Endothelial cell of umbilical vein (primary cell): Measurements from ENCODE around the gene KCNH8. TPM values are rescaled to one million over a fixed set of nuclear protein-coding genes. Genes with fewer than 3 reads are reported as not detected.

Experiments used
- BruUV-seq: library from RNA; stranded (reverse); fragments of 400-500 nt; replicated peaks from 2 replicates; lab custom pipeline; 2021; lab: Mats Ljungman, UMichigan
- CTCF ChIA-PET: fragments of 300-600, 350-600 bp; sonication (Branson Sonifier 250); formaldehyde crosslinking; loops from one replicate; lab custom pipeline; 2021; ENCODE audit warnings: antibody characterized with exemption, inconsistent platforms; lab: Charles Lee
- POLR2A ChIA-PET: fragments of 300-600, 350-600 bp; sonication (Branson Sonifier 250); formaldehyde crosslinking; loops from one replicate; lab custom pipeline; 2021; ENCODE audit warnings: antibody characterized with exemption, inconsistent platforms; lab: Charles Lee
- DNase-seq: peaks from one replicate; pipeline ENCODE4 v3.0.0-alpha.2; 2011; ENCODE audit warnings: low read depth, low spot score
- FAIRE-seq: peaks from 2 replicates; lab custom pipeline; 2011; peaks lifted over from hg19 to GRCh38; lab: Jason Lieb, UNC
- H2AFZ ChIP-seq: 2 replicates; pipeline ENCODE4 v1.6.0; 2012; ENCODE audit warnings: low read depth, low read length, control low read depth, inconsistent platforms
- H3K27ac ChIP-seq: 2 replicates; pipeline ENCODE4 v1.5.1; 2011; ENCODE audit warnings: low read depth, mild to moderate bottlenecking, control low read depth, low read length, moderate library complexity; ENCODE audit not compliant: insufficient read depth
- H3K27me3 ChIP-seq, 2 experiments: 2 replicates each; pipeline versions ENCODE4 v1.6.0 to v1.6.1; 2011; ENCODE audit warnings: low read length in 2 of 2, mixed read lengths in 1 of 2; ENCODE audit not compliant: control insufficient read depth in 2 of 2, insufficient read depth in 2 of 2
- H3K36me3 ChIP-seq, 2 experiments: 2 replicates in 1 of 2; 3 replicates in 1 of 2; pipeline ENCODE4 v1.5.1; 2011; ENCODE audit warnings: low read length in 2 of 2, mild to moderate bottlenecking in 1 of 2, moderate library complexity in 1 of 2; ENCODE audit not compliant: control insufficient read depth in 2 of 2, insufficient read depth in 2 of 2; ENCODE audit errors: extremely low read depth in 1 of 2
- H3K4me1 ChIP-seq: 3 replicates; pipeline ENCODE4 v1.5.1; 2011; ENCODE audit warnings: mild to moderate bottlenecking, low read length; ENCODE audit not compliant: control insufficient read depth, insufficient read depth; ENCODE audit errors: extremely low read depth
- H3K4me2 ChIP-seq: 2 replicates; pipeline ENCODE4 v1.6.1; 2011; ENCODE audit warnings: low read length, control low read depth, mixed read lengths; ENCODE audit not compliant: insufficient read depth
- H3K4me3 ChIP-seq, 3 experiments: fragments of 200-600 bp in 1 of 3; sonication (generic), shearing (Covaris generic) in 1 of 3; replicated peaks in 1 of 3; 2 replicates each; pipeline ENCODE4 v1.5.1; 2011 to 2016; ENCODE audit warnings: control low read depth in 3 of 3, low read length in 3 of 3, mild to moderate bottlenecking in 2 of 3, inconsistent platforms in 1 of 3, low read depth in 1 of 3, moderate library complexity in 1 of 3; ENCODE audit not compliant: insufficient read depth in 1 of 3
- H3K79me2 ChIP-seq: 2 replicates; pipeline ENCODE4 v1.6.0; 2012; ENCODE audit warnings: low read length, inconsistent platforms; ENCODE audit not compliant: control insufficient read depth, insufficient read depth
- H3K9ac ChIP-seq: replicated peaks from 2 replicates; pipeline ENCODE3; 2011; ENCODE audit warnings: low read length, control low read depth; ENCODE audit not compliant: insufficient read depth; ENCODE audit errors: extremely low read depth
- H3K9me1 ChIP-seq: replicated peaks from 3 replicates; pipeline ENCODE4 v1.6.0; 2011; ENCODE audit warnings: mild to moderate bottlenecking, low read length; ENCODE audit not compliant: control insufficient read depth, insufficient read depth; ENCODE audit errors: extremely low read depth
- H3K9me3 ChIP-seq: replicated peaks from 2 replicates; pipeline ENCODE4 v1.5.1; 2012; ENCODE audit warnings: low read length, inconsistent platforms; ENCODE audit not compliant: control insufficient read depth, insufficient read depth
- H4K20me1 ChIP-seq: replicated peaks from 2 replicates; pipeline ENCODE3; 2011; ENCODE audit warnings: mild to moderate bottlenecking, low read length; ENCODE audit not compliant: control insufficient read depth, insufficient read depth; ENCODE audit errors: extremely low read depth
- EZH2 ChIP-seq: IDR thresholded peaks from 2 replicates; pipeline ENCODE4 v1.6.1; 2012; ENCODE audit warnings: borderline replicate concordance, low read depth, mild to moderate bottlenecking, moderate library complexity, low read length, inconsistent platforms; ENCODE audit not compliant: severe bottlenecking
- FOS ChIP-seq: IDR thresholded peaks from 2 replicates; pipeline ENCODE4 v1.6.1; 2011; ENCODE audit warnings: mild to moderate bottlenecking, low read length, moderate library complexity, borderline replicate concordance; ENCODE audit not compliant: insufficient read depth
- GATA2 ChIP-seq: IDR thresholded peaks from 2 replicates; pipeline ENCODE4 v1.7.0; 2011; ENCODE audit warnings: low read depth, mild to moderate bottlenecking, moderate library complexity, mixed read lengths, low read length; ENCODE audit not compliant: insufficient read length, insufficient read depth
- JUN ChIP-seq: IDR thresholded peaks from 2 replicates; pipeline ENCODE4 v1.6.1; 2011; ENCODE audit warnings: borderline replicate concordance, low read depth; ENCODE audit not compliant: insufficient read length, insufficient read depth
- MAX ChIP-seq: IDR thresholded peaks from 2 replicates; pipeline ENCODE4 v1.6.1; 2011; ENCODE audit not compliant: insufficient read depth, insufficient read length
- POLR2A ChIP-seq: IDR thresholded peaks from 2 replicates; pipeline ENCODE4 v1.6.1; 2012; ENCODE audit warnings: low read depth, mild to moderate bottlenecking, control low read depth, low read length
- POLR2AphosphoS5 ChIP-seq: IDR thresholded peaks from 2 replicates; pipeline ENCODE4 v1.6.1; 2012; ENCODE audit warnings: low read depth, mild to moderate bottlenecking, control low read depth, low read length, moderate library complexity; ENCODE audit not compliant: insufficient read depth
- dilution Hi-C: fragments of 300-500 bp; cut with MboI; formaldehyde crosslinking; loops from one replicate; pipeline ENCODE4 v1.15.0; 2019; ENCODE audit warnings: low sequenced_read_pairs; ENCODE audit not compliant: extremely low pct_ligation_motif_present
- intact Hi-C: fragments of 100-400 bp; cut with micrococcal nuclease; formaldehyde crosslinking; loops from one replicate; pipeline ENCODE4 v1.10.0; 2022
- polyA plus RNA-seq, 4 experiments: library from polyadenylated mRNA; depleted of rRNA in 3 of 4; stranded (reverse) in 3 of 4; unstranded in 1 of 4; fragments of >200 nt; gene quantifications; 2 replicates each; pipeline versions ENCODE4 v1.2.1 to v1.2.3, GENCODE V29; 2011 to 2012; ENCODE audit warnings: missing spikeins in 1 of 4
- total RNA-seq: library from RNA; stranded (reverse); gene quantifications from 2 replicates; pipeline ENCODE4 v1.2.3, GENCODE V29; 2021

Gene KCNH8
- total and polyA plus RNA-seq, 2 donors (not counting 3 experiments of a cell fraction or from before 2014, with no cell fraction given) = not detected

- H4K20me1 ChIP-seq = no peaks in the 10 kb centered on the region
- H3K79me2 ChIP-seq = no peaks in the 10 kb centered on the region
- H3K9me3 ChIP-seq = peaks cover 2% of the 10 kb centered on the region
- intact Hi-C loops (no loop called here), dilution Hi-C loops (no loop called here)
- no peak for FAIRE-seq
- H3K9me1 ChIP-seq = no peaks in the 10 kb centered on the region
- no TSS peak for BruUV-seq
- no peak overlapping the region for H3K9ac ChIP-seq
- no peak overlapping the region for H3K27ac ChIP-seq
- H3K36me3 ChIP-seq = no peaks in the 10 kb centered on the region
- CTCF ChIA-PET = no interaction called here
- TF ChIP-seq FOS (no peak), POLR2AphosphoS5 (no peak), EZH2 (no peak), GATA2 (no peak), MAX (no peak)
- no peak for DNase-seq
- no peak overlapping the region for H3K4me3 ChIP-seq
- H3K4me1 ChIP-seq = no peaks in the 10 kb centered on the region
- POLR2A ChIA-PET = no interaction called here
- H2AFZ ChIP-seq = no peak overlapping the region
- H3K27me3 ChIP-seq = no peaks in the 10 kb centered on the region
- H3K4me2 ChIP-seq = no peak overlapping the region
Observed at GRCh38 chr3:19154693-19155250, 6.5 kb downstream of the KCNH8 start.

GRCh38 chr3:19155375-19155774 is 7.1 kb downstream of the KCNH8 start:
- DNase-seq = no peak
- peaks cover 2% of the 10 kb centered on the region for H3K9me3 ChIP-seq
- no peak overlapping the region for H3K4me3 ChIP-seq
- CTCF ChIA-PET = no interaction called here
- no peak overlapping the region for H2AFZ ChIP-seq
- H3K27me3 ChIP-seq = no peaks in the 10 kb centered on the region
- POLR2A ChIA-PET = no interaction called here
- dilution Hi-C loops (no loop called here), intact Hi-C loops (no loop called here)
- BruUV-seq = no TSS peak
- H3K4me1 ChIP-seq = no peaks in the 10 kb centered on the region
- no peaks in the 10 kb centered on the region for H3K36me3 ChIP-seq
- no peak for FAIRE-seq
- H3K9ac ChIP-seq = no peak overlapping the region
- no peaks in the 10 kb centered on the region for H3K9me1 ChIP-seq
- H4K20me1 ChIP-seq = no peaks in the 10 kb centered on the region
- no peak overlapping the region for H3K27ac ChIP-seq
- TF ChIP-seq JUN (no peak), POLR2A (no peak), EZH2 (no peak)
- no peak overlapping the region for H3K4me2 ChIP-seq
- H3K79me2 ChIP-seq = no peaks in the 10 kb centered on the region
